HEK293 (cell line): ENCODE data around the gene SPZ1.

Source experiments
- CTCF ChIA-PET: fragments of 350-600 bp; formaldehyde crosslinking; extraction: SDS; loops from one replicate; lab custom pipeline; 2021; ENCODE audit warnings: antibody characterized with exemption; lab: Yijun Ruan, JAX
- POLR2A ChIA-PET: fragments of 300-600 bp; formaldehyde crosslinking; extraction: SDS; loops from one replicate; lab custom pipeline; 2020; ENCODE audit warnings: antibody characterized with exemption, inconsistent platforms; lab: Yijun Ruan, JAX
- H3K27ac ChIP-seq: fragments of 200-500 bp; sonication (Bioruptor generic); 2 replicates; pipeline ENCODE4 v1.5.1; 2014; ENCODE audit warnings: low read depth, low read length, control low read depth, inconsistent platforms; ENCODE audit errors: extremely low read depth
- H3K36me3 ChIP-seq, 2 experiments: fragments of 200-500 bp in 1 of 2; sonication (Bioruptor generic) in 1 of 2; 1 replicate in 1 of 2; 2 replicates in 1 of 2; pipeline ENCODE4 v1.5.1; 2014 to 2017; ENCODE audit warnings: inconsistent platforms in 2 of 2, low read length in 2 of 2; ENCODE audit not compliant: control insufficient read depth in 2 of 2, insufficient read depth in 1 of 2
- H3K4me1 ChIP-seq: fragments of 200-500 bp; sonication (Bioruptor generic); 2 replicates; pipeline ENCODE4 v1.5.1; 2014; ENCODE audit warnings: mild to moderate bottlenecking, low read length, inconsistent platforms; ENCODE audit not compliant: control insufficient read depth, insufficient read depth
- H3K4me3 ChIP-seq: 2 replicates; pipeline ENCODE4 v1.5.1; 2011; ENCODE audit warnings: low read depth, mild to moderate bottlenecking, control low read depth, low read length, moderate library complexity
- H3K9me3 ChIP-seq: fragments of 200-500 bp; sonication (Bioruptor generic); 2 replicates; pipeline ENCODE4 v1.5.1; 2014; ENCODE audit warnings: low read depth, low read length, inconsistent platforms; ENCODE audit not compliant: control insufficient read depth, insufficient read depth
- GLIS2 ChIP-seq: fragments of 450-650 bp; formaldehyde crosslinking; IDR thresholded peaks from 2 replicates; pipeline ENCODE4 v1.5.1; 2016; ENCODE audit warnings: missing biosample characterization, missing genetic modification characterization
- HOXA7 ChIP-seq: sonication (generic); formaldehyde crosslinking; IDR thresholded peaks from 2 replicates; pipeline ENCODE4 v1.8.1; 2022; ENCODE audit warnings: missing genetic modification reagents, borderline replicate concordance
- IKZF3 ChIP-seq: fragments of 450-650 bp; IDR thresholded peaks from 2 replicates; pipeline ENCODE4 v1.5.0; 2018; ENCODE audit warnings: missing biosample characterization, mild to moderate bottlenecking, missing genetic modification characterization, moderate library complexity
- INSM2 ChIP-seq: fragments of 450-650 bp; formaldehyde crosslinking; IDR thresholded peaks from 2 replicates; pipeline ENCODE4 v1.5.1; 2016; ENCODE audit warnings: missing biosample characterization, missing genetic modification characterization
- KLF16 ChIP-seq: fragments of 450-650 bp; formaldehyde crosslinking; IDR thresholded peaks from 2 replicates; pipeline ENCODE4 v1.5.1; 2017; ENCODE audit warnings: missing biosample characterization, missing genetic modification characterization
- KLF8 ChIP-seq: fragments of 450-650 bp; formaldehyde crosslinking; IDR thresholded peaks from 2 replicates; pipeline ENCODE4 v1.5.1; 2016; ENCODE audit warnings: missing biosample characterization, missing genetic modification characterization
- MEIS1 ChIP-seq: sonication (generic); formaldehyde crosslinking; IDR thresholded peaks from 2 replicates; pipeline ENCODE4 v1.8.1; 2022; ENCODE audit warnings: missing genetic modification reagents, mild to moderate bottlenecking, borderline replicate concordance
- MYNN ChIP-seq: fragments of 450-650 bp; formaldehyde crosslinking; IDR thresholded peaks from 2 replicates; pipeline ENCODE4 v1.5.1; 2016; ENCODE audit warnings: missing biosample characterization, missing genetic modification characterization, borderline replicate concordance
- ZBTB17 ChIP-seq: fragments of 450-650 bp; formaldehyde crosslinking; IDR thresholded peaks from 2 replicates; pipeline ENCODE4 v1.5.1; 2016; ENCODE audit warnings: missing biosample characterization, missing genetic modification characterization
- ZNF138 ChIP-seq: fragments of 450-650 bp; formaldehyde crosslinking; IDR thresholded peaks from 2 replicates; pipeline ENCODE4 v1.5.1; 2016; ENCODE audit warnings: missing biosample characterization, missing genetic modification characterization, borderline replicate concordance
- ZNF140 ChIP-seq: fragments of 450-650 bp; formaldehyde crosslinking; IDR thresholded peaks from 2 replicates; pipeline ENCODE4 v1.5.1; 2016; ENCODE audit warnings: missing biosample characterization, missing genetic modification characterization
- ZNF174 ChIP-seq: fragments of 450-650 bp; formaldehyde crosslinking; IDR thresholded peaks from 2 replicates; pipeline ENCODE4 v1.5.0; 2017; ENCODE audit warnings: missing biosample characterization, mild to moderate bottlenecking, missing genetic modification characterization
- ZNF266 ChIP-seq: fragments of 450-650 bp; formaldehyde crosslinking; IDR thresholded peaks from 2 replicates; pipeline ENCODE4 v1.5.1; 2016; ENCODE audit warnings: missing biosample characterization, missing genetic modification characterization, low read depth
- ZNF341 ChIP-seq: fragments of 450-650 bp; formaldehyde crosslinking; IDR thresholded peaks from 2 replicates; pipeline ENCODE4; 2016; ENCODE audit warnings: low read depth, missing biosample characterization, missing genetic modification characterization
- ZNF362 ChIP-seq: fragments of 450-650 bp; formaldehyde crosslinking; IDR thresholded peaks from 2 replicates; pipeline ENCODE4 v1.5.1; 2016; ENCODE audit warnings: missing biosample characterization, missing genetic modification characterization
- ZNF37A ChIP-seq: fragments of 450-650 bp; IDR thresholded peaks from 2 replicates; pipeline ENCODE4 v1.5.1; 2018; ENCODE audit warnings: missing biosample characterization, missing genetic modification characterization
- ZNF529 ChIP-seq: fragments of 450-650 bp; formaldehyde crosslinking; IDR thresholded peaks from 2 replicates; pipeline ENCODE4 v1.5.1; 2017; ENCODE audit warnings: missing genetic modification characterization, missing biosample characterization; ENCODE audit not compliant: insufficient replicate concordance
- ZNF558 ChIP-seq: fragments of 450-650 bp; formaldehyde crosslinking; IDR thresholded peaks from 2 replicates; pipeline ENCODE4 v1.5.1; 2016; ENCODE audit warnings: missing biosample characterization, missing genetic modification characterization
- ZNF654 ChIP-seq: fragments of 450-650 bp; formaldehyde crosslinking; IDR thresholded peaks from 2 replicates; pipeline ENCODE4 v1.5.1; 2016; ENCODE audit warnings: low read depth, missing biosample characterization, missing genetic modification characterization
- ZNF677 ChIP-seq: fragments of 450-650 bp; IDR thresholded peaks from 2 replicates; pipeline ENCODE4 v1.5.0; 2018; ENCODE audit warnings: missing biosample characterization, mild to moderate bottlenecking, missing genetic modification characterization, moderate library complexity
- TF ChIP-seq, protein P1 (sequence below): fragments of 450-650 bp; formaldehyde crosslinking; IDR thresholded peaks from 2 replicates; pipeline ENCODE4 v1.5.1; 2016; ENCODE audit warnings: missing biosample characterization, missing genetic modification characterization
- TF ChIP-seq, protein P2 (sequence below): fragments of 450-650 bp; formaldehyde crosslinking; IDR thresholded peaks from 2 replicates; pipeline ENCODE4 v1.5.1; 2016; ENCODE audit warnings: missing biosample characterization, missing genetic modification characterization

The SPZ1 gene

GRCh38 chr5:80275347-80275746 lies 44.5 kb upstream of the SPZ1 start:
- H3K36me3 ChIP-seq, result no peaks in the 10 kb centered on the region
- POLR2A ChIA-PET, result no interaction called here
- TF ChIP-seq ZNF140 (no peak), ZNF654 (tag by site-specific recombination) (peak; percentile 65), ZBTB17 (no peak), KLF16 (no peak), INSM2 (tag by site-specific recombination) (no peak), KLF8 (tag by site-specific recombination) (no peak), MYNN (tag by site-specific recombination) (no peak), ZNF362 (tag by site-specific recombination) (0 out of 2 replicates have a peak, but pooled peaks have one; percentile 13), ZNF174 (no peak)
- TF ChIP-seq, protein P1, sequence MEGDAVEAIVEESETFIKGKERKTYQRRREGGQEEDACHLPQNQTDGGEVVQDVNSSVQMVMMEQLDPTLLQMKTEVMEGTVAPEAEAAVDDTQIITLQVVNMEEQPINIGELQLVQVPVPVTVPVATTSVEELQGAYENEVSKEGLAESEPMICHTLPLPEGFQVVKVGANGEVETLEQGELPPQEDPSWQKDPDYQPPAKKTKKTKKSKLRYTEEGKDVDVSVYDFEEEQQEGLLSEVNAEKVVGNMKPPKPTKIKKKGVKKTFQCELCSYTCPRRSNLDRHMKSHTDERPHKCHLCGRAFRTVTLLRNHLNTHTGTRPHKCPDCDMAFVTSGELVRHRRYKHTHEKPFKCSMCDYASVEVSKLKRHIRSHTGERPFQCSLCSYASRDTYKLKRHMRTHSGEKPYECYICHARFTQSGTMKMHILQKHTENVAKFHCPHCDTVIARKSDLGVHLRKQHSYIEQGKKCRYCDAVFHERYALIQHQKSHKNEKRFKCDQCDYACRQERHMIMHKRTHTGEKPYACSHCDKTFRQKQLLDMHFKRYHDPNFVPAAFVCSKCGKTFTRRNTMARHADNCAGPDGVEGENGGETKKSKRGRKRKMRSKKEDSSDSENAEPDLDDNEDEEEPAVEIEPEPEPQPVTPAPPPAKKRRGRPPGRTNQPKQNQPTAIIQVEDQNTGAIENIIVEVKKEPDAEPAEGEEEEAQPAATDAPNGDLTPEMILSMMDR, result peak; percentile 51; the same call in 1 of the 2 replicates

GRCh38 chr5:80276186-80276585 lies 43.6 kb upstream of the SPZ1 start:
- Histone ChIP-seq H3K36me3 (no peaks in the 10 kb centered on the region), H3K4me3 (no peak overlapping the region), H3K4me1 (no peaks in the 10 kb centered on the region), H3K27ac (no peak overlapping the region), H3K9me3 (no peaks in the 10 kb centered on the region)
- POLR2A ChIA-PET, result no interaction called here
- no peak for TF ChIP-seq MEIS1 (CRISPR knock-in tag)
- TF ChIP-seq, protein P2, sequence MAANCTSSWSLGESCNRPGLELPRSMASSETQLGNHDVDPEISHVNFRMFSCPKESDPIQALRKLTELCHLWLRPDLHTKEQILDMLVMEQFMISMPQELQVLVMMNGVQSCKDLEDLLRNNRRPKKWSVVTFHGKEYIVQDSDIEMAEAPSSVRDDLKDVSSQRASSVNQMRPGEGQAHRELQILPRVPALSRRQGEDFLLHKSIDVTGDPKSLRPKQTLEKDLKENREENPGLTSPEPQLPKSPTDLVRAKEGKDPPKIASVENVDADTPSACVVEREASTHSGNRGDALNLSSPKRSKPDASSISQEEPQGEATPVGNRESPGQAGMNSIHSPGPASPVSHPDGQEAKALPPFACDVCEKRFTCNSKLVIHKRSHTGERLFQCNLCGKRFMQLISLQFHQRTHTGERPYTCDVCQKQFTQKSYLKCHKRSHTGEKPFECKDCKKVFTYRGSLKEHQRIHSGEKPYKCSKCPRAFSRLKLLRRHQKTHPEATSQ (tag by site-specific recombination), result no peak
- CTCF ChIA-PET, result interaction anchor here (0.5 to 3.9 kb wide), 3 partner anchors 180 to 1147 kb away, joined by 3 to 23 read pairs (median 3); no protein-coding TSS in a partner anchor

More at GRCh38 chr5:80275347-80275746, 44.5 kb upstream of the SPZ1 start:
- no peaks in the 10 kb centered on the region for H3K4me1 ChIP-seq
- H3K4me3 ChIP-seq, result no peak overlapping the region
- no peaks in the 10 kb centered on the region for H3K9me3 ChIP-seq
- CTCF ChIA-PET, result interaction anchor here (0.5 to 3.9 kb wide), 10 partner anchors 10 to 1148 kb away, joined by 3 to 23 read pairs (median 4); no protein-coding TSS in a partner anchor
- no peak overlapping the region for H3K27ac ChIP-seq

DNA sequence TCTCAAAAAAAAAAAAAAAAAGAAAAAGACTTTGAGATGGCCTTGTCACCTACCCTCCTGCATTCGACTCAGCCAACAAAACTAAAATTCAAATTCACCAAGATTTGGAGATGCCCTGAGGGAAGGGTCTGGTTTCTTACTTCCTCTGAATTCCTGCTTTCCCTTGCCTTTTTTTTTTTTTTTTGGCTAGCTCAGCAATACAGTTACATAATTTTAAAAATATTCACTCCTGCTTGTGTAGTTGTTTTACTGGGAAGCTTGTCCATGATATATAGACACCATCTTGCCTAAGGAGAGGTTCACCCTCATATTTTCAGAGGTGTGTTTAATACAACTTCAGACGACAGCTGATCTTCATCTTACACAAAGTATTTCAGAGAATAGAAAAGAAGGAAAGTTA lies 42.6 kb upstream of the SPZ1 start:
- H3K4me1 ChIP-seq, result no peaks in the 10 kb centered on the region
- CTCF ChIA-PET, result interaction anchor here (0.6 to 3.9 kb wide), 3 partner anchors 75 to 190 kb away, joined by 3 to 23 read pairs (median 3); no protein-coding TSS in a partner anchor
- H3K27ac ChIP-seq, result no peak overlapping the region
- H3K9me3 ChIP-seq, result no peaks in the 10 kb centered on the region
- no peaks in the 10 kb centered on the region for H3K36me3 ChIP-seq
- POLR2A ChIA-PET, result interaction anchor here (0.6 kb wide), 1 partner anchor 285 kb away, joined by 3 read pairs; no protein-coding TSS in a partner anchor
- no peak overlapping the region for H3K4me3 ChIP-seq
- TF ChIP-seq ZNF677 (tag by site-specific recombination) (no peak), ZNF558 (tag by site-specific recombination) (no peak), ZNF341 (tag by site-specific recombination) (no peak), ZNF138 (tag by site-specific recombination) (no peak), HOXA7 (CRISPR knock-in tag) (no peak), ZNF529 (tag by site-specific recombination) (no peak), ZBTB17 (no peak), ZNF37A (no peak), IKZF3 (tag by site-specific recombination) (no peak), GLIS2 (tag by site-specific recombination) (no peak), ZNF266 (tag by site-specific recombination) (no peak)
- TF ChIP-seq, all 188 proteins: peak for 0
